Pons (tissue), 1 donor: ENCODE data around the gene HECW1.
"Not testable (repeated sequence)": the region's sequence is repeated elsewhere in the genome, so short reads cannot be mapped to it uniquely, and the experiment has no call there.

Experiments used
- DNase-seq: peaks from one replicate; pipeline ENCODE4 v3.0.0-alpha.2; 2016; ENCODE audit warnings: low spot score

Gene HECW1

DNA sequence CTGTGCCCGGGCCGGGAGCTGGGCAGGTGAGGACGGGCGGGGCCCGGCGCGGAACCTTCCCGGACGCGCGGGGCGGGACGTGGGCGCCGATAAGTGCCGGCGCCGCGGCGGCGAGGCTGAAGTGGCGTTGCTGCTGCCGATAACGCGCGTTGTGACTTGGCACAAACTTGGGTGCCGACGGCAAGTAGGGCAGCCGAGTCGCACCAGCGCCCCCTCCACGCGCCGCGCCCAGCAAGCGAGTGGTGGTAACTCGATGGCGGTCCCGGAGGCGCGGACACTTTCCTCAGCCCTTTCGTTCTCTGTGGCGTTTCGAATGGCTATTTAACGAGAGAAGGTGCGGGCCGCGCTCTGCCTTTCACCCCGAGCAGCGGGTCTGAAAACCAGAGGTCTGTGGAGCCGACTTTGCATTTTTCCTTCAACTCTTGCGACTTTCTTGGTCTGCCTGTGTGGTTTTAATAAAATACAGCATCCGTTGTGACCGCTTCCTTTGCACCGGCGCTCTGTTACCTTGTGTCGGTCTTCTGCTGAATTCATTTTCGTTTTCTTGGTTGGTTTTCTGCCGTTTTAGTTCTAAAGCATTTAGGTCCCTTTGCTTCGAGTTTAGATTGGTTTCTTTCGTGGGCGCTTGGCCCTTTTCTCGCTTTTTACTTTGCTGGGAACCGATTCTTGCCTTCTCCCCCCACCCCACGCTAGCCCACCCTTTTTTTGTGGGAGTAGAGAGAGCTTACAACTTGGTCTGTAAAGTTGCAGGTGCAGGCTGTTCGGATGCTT lies 471.2 kb downstream of the HECW1 start:
- peak; percentile 35 for DNase-seq

DNA sequence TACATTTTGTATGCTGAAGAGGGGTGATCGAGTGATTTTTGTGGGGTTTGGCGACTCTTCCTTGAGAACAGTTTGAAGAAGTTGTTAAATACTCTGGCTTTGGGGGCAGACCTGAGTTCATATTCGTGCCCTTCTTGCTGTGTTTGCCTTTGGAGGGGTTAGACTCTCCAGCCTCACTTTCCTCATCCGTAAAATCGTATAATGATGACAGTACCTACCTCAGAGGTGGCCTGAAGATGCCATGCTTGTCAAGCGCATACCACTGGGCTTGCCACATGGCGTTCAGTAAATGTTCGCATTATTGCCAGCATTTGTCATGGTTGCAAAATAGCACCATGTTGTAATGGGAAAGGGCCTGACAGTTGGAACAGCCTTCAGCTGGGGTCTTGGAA lies 471.7 kb downstream of the HECW1 start:
- DNase-seq, result no peak

DNA sequence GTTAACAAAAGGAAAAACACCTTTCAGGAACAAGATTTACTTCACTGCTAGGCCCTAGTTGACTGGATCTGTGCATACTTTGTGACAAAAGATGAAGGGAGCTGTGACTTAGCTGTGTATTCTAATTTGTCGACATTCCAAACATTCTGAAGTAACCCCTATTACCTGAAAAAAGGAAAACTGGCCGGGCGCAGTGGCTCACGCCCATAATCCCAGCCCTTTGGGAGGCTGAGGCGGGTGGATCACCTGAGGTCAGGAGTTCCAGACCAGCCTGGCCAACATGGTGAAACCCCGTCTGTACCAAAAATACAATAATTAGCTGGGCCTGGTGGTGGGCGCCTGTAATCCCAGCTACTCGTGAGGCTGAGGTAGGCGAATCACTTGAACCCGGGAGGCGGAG lies 472.3 kb downstream of the HECW1 start:
- DNase-seq, result not testable (repeated sequence)

DNA sequence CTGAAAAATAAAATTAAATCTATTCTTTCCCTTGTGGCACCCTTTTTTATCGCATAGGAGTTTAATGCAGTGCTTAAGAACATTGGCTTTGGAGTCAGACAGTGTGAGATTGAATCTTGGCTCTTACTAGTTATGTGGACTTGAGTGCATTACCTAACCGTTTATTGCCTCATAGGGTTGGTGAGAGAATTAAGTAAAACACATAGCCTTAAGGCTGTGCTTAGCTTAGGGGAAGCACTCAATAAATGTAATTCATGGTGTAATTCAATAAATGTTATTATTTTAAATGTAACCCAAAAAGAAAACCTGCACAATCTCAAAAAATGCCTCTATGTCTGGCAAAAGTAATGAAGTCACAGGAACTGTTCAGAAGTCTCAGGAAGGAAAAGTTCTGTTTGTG lies 473.1 kb downstream of the HECW1 start:
- DNase-seq, result no peak

DNA sequence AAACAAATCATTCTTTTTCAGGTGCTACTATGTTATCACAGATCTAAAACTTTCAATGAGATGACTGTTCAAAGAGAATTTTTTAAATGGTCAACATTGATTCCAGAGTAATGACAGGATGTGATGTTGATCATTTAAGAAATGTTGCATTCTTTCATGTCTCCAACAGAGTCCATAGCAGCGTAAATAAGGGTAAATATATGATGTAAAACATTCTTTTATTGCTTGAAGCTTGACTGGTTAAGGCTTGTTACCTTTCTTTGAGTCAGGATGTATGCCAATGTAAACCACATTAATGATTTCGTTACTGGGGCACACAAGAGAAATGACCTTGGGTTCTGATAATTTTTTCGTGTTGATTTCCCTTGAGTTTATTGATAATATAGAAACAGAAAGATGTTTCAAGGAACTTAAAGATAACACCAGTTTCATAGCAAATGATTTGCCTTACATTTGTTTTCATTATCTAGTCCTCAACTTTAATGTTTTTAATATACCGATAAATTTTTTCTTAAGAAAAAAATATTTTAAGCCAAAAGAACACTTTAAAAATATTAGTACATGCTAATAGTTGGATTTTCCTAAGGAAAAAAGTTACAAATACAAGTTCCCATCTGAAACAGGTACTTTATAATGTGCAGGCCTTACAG lies 473.9 kb downstream of the HECW1 start:
- DNase-seq, result no peak

DNA sequence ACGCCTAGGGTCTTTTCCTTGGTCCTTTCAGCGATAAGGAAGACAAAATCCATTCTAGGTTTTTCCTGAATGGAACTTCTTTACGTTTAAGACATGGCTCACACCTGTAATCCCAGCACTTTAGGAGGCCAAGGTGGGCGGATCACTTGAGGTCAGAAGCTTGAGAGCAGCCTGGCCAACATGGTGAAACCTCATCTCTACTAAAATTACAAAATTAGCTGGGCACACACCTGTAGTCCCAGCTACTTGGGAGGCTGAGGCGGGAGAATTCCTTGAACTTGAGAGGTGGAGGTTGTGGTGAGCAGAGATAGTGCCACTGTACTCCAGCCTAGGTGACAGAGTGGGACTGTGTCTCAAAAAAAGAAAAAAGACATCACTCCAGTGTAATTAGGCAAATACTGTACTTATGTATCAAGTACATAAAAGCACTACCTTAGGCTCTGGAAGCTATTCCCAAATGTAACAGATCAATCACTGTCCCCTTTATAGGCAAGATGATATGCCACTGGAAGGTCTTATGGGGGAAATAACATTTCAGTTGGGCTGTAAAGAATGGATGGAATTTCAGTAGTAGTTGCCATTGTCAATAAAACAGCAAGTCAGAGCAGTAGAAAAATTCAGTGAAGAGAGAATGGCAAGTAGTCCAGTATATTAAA lies 476.2 kb downstream of the HECW1 start:
- DNase-seq, result no peak

DNA sequence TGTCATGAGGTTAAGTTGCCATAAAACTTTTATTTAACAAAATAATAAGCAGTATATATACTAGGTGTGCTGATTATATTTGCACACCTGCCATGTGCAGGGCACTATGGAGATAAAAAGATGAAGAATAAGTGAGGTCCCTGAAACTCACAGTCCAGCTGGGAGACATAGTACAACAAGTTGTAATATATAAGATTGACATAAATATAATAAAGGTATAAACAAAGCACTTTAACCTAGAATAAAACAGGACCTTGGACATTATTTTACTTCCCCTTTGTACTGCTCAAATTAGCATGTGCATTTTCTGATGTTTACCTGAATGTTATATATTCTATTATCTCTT lies 476.7 kb downstream of the HECW1 start:
- DNase-seq, result no peak

DNA sequence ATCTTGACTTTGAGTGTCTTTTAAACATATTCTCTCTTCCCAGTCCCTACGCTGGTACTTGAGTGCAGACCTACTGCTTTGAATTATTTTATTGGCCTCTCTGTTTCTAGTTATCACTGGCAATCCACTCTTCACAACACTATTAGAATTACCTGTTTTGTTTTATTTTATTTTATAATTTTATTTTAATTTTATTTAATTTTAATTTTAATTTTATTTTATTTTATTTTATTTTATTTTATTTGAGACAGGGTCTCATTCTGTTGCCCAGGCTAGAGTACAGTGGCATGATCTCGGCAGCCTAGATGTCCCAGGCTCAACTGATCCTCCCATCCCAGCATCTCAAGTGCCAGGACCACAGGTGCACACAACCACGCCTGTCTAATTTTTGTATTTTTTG lies 477.3 kb downstream of the HECW1 start:
- DNase-seq, result no peak

DNA sequence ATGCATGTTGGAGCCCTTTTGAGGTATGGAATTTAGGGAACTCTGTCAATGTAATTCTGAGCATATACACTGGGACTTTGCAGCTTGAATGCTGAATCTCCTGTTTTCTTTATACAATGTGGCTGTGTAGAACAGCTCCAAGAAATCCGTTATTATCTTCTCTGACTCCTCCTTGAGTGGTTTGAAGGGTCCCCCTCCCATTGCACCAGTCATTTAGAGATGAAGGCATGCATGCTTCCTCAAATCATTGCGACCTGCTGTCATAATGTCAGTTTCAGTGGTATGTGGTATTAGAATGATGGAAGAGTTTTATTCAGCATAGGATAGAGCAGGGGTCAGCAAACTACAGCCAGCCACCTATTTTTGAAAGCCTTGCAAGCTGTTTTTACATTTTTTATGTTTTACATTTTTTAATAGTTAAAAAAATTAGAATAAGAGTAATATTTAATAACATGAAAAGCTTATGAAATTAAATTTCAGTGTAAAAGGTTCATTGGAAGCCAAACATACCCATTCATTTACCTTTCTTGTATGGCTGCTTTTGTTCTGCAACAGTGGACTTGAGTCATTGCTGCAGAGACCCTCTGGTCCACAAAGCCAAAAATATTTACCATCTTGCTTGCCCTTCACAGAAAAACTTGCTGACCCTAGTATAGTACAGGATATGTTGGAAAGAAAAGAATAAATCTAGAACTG lies 478.6 kb downstream of the HECW1 start:
- DNase-seq, result no peak

DNA sequence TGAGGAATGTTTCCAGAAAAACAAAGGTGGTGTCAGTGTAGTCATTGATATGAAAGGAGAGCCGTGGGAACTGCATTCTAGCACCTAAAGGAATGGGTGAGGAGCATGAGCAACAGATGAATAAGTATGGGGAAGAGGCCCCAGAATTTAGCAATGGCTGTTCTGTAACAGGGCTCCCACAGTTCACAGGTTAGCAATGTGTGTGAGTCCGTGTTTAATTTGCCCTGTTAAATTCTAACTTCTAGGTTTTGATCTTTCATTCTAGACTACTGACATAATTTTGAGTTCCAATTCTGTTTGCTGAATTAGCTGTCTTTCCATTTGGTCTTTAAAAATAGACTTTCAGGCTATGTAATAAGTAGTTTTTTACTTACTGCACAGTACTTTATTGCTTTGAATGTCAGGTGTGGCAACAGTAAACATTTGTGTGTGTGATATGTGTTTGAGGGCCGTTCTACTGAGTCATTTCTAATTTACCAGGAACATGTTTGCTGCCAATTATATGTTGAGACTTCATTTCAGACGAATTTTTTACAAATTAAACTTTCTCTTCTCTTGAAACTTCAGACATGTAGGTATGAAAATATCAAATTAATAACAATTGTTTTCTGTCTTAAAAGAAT lies 479.2 kb downstream of the HECW1 start:
- DNase-seq, result no peak

DNA sequence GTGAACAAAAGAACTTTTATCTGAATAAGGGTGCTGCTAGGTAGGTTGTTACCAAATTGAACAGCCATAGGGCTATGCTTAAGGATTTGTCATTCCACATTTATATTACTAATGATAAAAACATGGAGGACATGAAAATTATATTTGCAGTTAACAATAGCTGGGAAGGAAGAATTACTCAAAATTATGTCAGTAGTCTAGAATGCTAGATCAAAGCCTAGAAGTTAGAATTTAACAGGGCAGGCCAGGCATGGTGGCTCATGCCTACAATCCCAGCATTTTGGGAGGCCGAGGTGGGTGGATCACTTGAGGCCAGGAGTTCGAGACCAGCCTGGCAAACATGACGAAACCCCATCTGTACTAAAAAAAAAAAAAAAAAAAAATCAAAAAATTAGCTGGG lies 479.9 kb downstream of the HECW1 start:
- no peak for DNase-seq

DNA sequence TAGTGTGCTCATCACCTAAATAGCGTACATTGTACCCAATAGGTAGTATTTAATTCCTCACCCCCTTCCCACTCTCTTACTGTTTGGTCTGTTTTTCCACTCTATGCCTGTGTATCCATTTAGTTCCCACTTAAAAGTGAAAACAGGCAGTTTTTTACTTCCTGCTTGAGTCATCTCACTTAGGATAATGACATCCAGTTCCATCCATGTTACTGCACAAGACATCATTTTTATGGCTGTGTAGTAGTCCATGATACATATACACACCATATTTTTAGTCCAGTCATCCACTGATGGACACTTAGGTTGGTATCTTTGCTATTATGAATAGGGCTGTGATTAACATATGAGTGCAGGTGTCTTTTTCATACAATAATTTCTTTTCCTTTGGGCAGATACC lies 480.6 kb downstream of the HECW1 start:
- no peak for DNase-seq

DNA sequence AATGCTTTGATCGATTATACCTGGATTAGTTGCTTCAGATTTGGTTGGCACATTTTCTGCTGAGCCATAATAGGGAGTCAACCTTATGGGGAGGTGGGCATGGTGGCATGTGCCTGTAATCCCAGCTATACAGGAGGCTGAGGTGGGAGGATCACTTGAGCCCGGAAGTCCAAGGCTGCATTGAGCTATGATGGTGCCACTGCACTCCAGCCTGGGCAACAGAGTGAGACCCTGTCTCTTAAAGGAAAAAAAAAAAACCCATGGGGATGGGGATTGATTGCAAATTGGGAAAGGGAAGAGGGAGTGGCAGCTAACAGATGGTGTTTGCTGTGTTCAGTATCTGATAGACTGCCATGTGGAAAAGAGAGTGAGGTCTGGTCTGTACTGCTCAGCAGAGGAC lies 481.6 kb downstream of the HECW1 start:
- DNase-seq, result no peak

DNA sequence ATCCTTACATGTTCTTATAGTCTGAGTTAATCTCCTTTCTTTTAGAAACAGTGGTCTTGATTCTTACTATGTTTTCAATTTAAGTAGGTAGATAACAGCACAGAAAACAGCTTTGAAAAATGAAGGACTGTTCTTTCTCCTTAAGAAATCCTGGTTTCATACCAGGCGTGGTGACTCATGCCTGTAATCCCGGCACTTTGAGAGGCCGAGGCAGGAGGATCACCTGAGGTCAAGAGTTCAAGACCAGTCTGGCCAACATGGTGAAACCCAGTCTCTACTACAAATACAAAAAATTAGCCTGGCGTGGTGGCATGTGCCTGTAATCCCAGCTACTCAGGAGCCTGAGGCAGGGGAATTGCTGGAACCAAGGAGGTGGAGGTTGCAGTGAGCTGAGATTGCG lies 484.0 kb downstream of the HECW1 start:
- not testable (repeated sequence) for DNase-seq

DNA sequence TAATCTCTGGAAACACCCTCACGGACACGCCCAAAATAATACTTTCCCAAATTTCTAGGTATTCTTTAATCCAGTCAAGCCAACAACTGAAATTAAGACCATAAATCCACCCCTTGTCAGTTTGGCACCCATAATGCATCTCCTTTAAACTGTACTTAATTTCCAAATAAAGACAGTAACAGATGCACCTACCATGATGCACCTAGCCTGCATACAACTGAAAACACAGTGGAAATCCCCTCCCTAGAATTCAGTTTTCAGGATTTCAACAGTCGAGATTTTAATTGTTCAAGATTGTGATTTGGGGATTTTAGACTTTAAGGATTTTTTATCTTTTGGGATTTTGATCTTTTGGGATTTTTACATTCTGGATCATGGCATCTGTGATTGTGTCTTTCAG lies 487.6 kb downstream of the HECW1 start:
- no peak for DNase-seq

DNA sequence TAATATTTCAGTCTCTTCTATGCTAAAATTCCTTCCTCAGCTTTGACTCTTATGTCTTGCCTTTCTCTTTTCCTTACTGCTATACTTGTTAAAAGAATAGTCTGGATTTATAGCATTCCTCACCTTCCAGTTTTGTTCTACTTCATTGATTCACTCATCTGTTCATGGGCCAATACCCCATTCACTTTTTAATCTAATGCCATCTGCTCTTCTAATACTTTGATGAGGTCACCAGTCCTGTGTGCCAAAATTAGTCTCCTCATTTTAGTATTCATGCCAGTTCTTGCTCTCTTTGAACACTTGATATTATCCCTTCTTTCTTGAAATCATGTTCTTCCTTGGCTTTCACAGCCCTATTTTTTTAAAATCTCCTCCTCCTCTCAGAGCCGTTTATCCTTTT lies 489.8 kb downstream of the HECW1 start:
- DNase-seq, result no peak

DNA sequence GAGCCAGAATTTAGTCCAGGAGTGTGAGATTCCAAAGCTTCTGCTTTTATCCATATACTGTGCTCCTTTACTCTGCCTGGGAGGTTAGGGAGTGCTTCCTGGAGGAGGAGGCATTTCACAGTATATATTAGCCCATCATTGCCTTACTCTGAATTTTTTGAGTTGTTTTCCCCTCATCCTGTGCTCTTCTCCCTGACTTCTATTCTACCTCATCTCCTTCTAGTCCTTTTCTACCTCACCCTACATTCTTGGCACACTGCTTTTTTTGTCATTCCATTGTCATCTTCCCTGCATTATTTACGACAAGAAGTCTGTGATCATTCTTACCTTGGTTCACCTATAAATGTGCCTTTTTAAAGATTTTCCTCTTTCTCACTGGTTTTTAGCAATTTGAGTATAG lies 491.8 kb downstream of the HECW1 start:
- no peak for DNase-seq

DNA sequence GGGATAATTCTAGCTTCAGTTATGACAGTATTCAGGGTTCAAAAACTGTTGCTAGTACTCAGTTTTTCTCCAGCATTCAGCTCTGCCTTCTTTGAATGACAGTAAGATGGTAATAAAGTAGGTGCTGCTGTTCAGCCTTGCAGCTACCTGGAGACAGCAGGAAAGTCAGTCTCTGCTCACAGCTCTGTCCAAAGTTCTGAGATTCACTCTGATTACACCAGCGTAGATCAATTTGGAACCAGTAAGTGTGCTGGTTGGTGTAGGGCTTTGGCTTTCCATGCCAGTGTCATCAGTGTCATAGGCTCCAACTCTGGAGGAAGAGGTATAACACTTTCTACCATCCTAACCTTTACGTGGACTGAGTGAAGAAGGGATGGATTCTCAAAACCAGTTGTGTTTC lies 496.6 kb downstream of the HECW1 start:
- no peak for DNase-seq

DNA sequence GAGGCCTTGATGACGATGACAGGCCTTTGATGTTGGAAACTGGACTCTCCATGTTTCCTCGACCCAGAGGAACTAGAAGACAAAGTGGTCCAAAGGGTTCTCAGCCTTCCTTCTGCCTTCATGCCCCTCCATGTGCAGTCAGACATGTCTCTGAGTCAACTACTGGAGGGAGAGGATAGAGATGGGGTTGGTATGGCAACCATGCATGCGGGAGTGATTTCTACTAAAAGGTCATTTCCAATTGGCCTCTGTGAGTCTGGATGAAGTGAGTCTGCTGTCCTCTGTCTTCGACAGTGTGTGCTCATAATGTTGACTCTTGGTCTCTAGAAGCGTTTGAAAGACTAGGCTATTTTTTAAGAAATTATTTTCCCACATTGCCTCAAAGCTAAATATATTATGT lies 499.7 kb downstream of the HECW1 start:
- DNase-seq, result no peak

DNA sequence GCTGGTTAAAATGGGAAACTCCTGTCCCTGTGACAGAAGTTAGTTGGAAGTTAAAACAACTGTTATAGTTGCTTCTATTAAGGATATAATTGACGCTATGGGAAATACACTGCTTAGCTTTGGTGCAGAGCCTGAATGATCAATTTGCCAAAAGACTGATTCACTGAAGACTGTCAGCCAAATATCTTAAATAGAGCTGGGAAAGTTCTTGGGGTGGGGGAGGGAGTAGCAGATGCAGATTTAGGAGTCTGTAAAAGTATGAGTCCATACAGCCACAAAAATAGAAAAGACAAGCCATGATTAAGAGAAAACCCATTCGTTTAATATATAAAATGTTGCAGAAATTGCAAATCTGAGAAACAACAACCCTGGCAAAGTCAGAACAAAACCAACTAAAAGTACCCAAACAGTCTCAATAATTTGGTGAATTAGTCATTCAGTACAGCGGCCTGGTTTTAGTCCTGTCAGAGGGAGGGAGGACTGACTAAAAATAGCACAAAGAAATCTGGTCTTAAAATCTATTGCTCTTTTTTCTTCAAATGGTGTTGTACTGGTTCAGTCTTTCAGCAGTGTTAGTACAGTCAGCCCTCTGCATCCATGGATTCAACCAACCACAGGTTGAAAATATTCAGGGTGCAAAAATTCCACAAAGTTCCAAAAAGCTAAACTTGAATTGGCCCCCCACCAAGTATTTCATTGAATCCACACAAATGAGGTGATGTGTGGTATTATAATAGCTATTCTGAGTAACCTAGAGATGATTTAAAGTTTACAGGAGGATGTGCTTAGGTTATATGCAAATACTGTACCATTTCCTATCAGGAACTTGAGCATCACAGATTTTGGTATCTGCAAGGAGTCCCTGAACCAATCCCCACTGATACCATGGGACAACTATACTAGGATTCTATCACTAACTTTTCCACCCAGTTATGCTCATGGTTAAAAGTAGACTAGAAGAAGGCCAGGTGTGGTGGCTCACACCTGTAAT lies 500.4 kb downstream of the HECW1 start:
- peak; percentile 34 for DNase-seq
